Neural progenitor cell (in vitro differentiated cells): ENCODE measurements around the gene SPINK6. TPM values are rescaled to one million over a fixed set of nuclear protein-coding genes. Genes with fewer than 3 reads are reported as not detected.

Experiments
- DNase-seq: peaks from one replicate; pipeline ENCODE4 v3.0.0-alpha.2; 2016; ENCODE audit warnings: low spot score
- H2AFZ ChIP-seq: fragments of 200-600 bp; sonication (generic); replicated peaks from 2 replicates; pipeline ENCODE4 v1.6.1; 2016; ENCODE audit warnings: antibody characterized with exemption
- H3F3A ChIP-seq: fragments of 200-600 bp; sonication (generic); 2 replicates; pipeline ENCODE4 v1.6.1; 2016; ENCODE audit warnings: antibody characterized with exemption, low read depth
- H3K27ac ChIP-seq: fragments of 200-600 bp; sonication (generic); 2 replicates; pipeline ENCODE4 v1.5.1; 2016; ENCODE audit warnings: mild to moderate bottlenecking
- H3K27me3 ChIP-seq: fragments of 200-600 bp; sonication (generic); 2 replicates; pipeline ENCODE4 v1.6.1; 2016; ENCODE audit warnings: mild to moderate bottlenecking, moderate library complexity
- H3K36me3 ChIP-seq: fragments of 200-600 bp; sonication (generic); 2 replicates; pipeline ENCODE4 v1.5.1; 2016
- H3K4me1 ChIP-seq: fragments of 200-600 bp; sonication (generic); 2 replicates; pipeline ENCODE4 v1.6.1; 2016; ENCODE audit warnings: mixed run types
- H3K4me2 ChIP-seq: fragments of 200-600 bp; sonication (generic); 2 replicates; pipeline ENCODE4 v1.6.1; 2016
- H3K4me3 ChIP-seq: fragments of 200-600 bp; sonication (generic); 2 replicates; pipeline ENCODE4 v1.5.1; 2016
- H3K79me2 ChIP-seq: fragments of 200-600 bp; sonication (generic); 2 replicates; pipeline ENCODE4 v1.6.1; 2016; ENCODE audit warnings: low read depth
- H3K9ac ChIP-seq: fragments of 200-600 bp; sonication (generic); 2 replicates; pipeline ENCODE4 v1.6.1; 2016
- H3K9me3 ChIP-seq: fragments of 200-600 bp; sonication (generic); 2 replicates; pipeline ENCODE4 v1.5.1; 2016; ENCODE audit warnings: low read depth
- H4K20me1 ChIP-seq: fragments of 200-600 bp; sonication (generic); 2 replicates; pipeline ENCODE4 v1.6.1; 2016; ENCODE audit warnings: low read depth
- H3K27ac Mint-ChIP-seq: 3 replicates; pipeline ENCODE4 v1.8.0; 2021; ENCODE audit warnings: mixed read lengths
- H3K27me3 Mint-ChIP-seq: 2 replicates; pipeline ENCODE4 v1.8.0; 2022; ENCODE audit warnings: low read depth, mild to moderate bottlenecking, inconsistent platforms, moderate library complexity, mixed read lengths; ENCODE audit not compliant: insufficient read depth
- H3K36me3 Mint-ChIP-seq: 3 replicates; pipeline ENCODE4 v1.8.0; 2021; ENCODE audit warnings: mixed read lengths
- H3K4me1 Mint-ChIP-seq: 3 replicates; pipeline ENCODE4 v1.8.0; 2021; ENCODE audit warnings: mixed read lengths
- H3K4me3 Mint-ChIP-seq: 3 replicates; pipeline ENCODE4 v1.8.0; 2021; ENCODE audit warnings: mild to moderate bottlenecking, moderate library complexity, mixed read lengths
- H3K9me3 Mint-ChIP-seq: 3 replicates; pipeline ENCODE4 v1.8.0; 2020; ENCODE audit warnings: mixed read lengths
- CTCF ChIP-seq: fragments of 200-600 bp; sonication (generic); IDR thresholded peaks from 2 replicates; pipeline ENCODE4 v1.5.1; 2017; ENCODE audit warnings: antibody characterized with exemption, mild to moderate bottlenecking
- EZH2 ChIP-seq: fragments of 200-600 bp; sonication (generic); IDR thresholded peaks from 2 replicates; pipeline ENCODE4 v1.6.1; 2017; ENCODE audit warnings: antibody characterized with exemption, mild to moderate bottlenecking, moderate library complexity
- EZH2phosphoT487 ChIP-seq: fragments of 200-600 bp; sonication (generic); IDR thresholded peaks from 2 replicates; pipeline ENCODE4 v1.6.1; 2017; ENCODE audit warnings: antibody characterized with exemption
- total RNA-seq: library from RNA; depleted of rRNA; stranded (reverse); fragments of >200 nt; gene quantifications from 2 replicates; pipeline ENCODE4 v1.2.3, GENCODE V29; 2015; ENCODE audit warnings: low replicate concordance

SPINK6 gene
- total RNA-seq, 1 donor from 2014 or later = not detected

DNA sequence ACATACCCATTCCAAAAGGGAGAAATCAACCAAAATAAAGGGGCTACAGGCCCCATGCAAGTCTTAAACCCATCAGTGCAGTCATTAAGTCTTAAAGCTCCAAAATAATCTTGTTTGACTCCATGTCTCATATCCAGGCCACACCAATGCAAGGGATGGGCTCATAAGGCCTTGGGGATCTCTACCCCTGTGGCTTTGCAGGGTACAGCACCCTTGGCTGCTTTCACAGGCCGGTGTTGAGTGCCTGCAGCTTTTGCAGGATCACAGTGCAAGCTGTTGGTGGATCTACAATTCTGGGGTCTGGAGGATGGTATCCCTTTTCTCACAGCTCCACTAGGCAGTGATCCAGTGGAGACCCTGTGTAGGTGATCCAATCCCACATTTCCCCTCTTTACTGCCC, 39.5 kb upstream of the SPINK6 start:
- Mint-ChIP-seq H3K27ac (no peak overlapping the region), H3K4me1 (no peaks in the 10 kb centered on the region), H3K27me3 (peaks cover 4% of the 10 kb centered on the region), H3K4me3 (no peak overlapping the region), H3K36me3 (no peaks in the 10 kb centered on the region), H3K9me3 (peaks cover 6% of the 10 kb centered on the region)
- no peak for TF ChIP-seq EZH2
- no peak for TF ChIP-seq CTCF
- TF ChIP-seq EZH2phosphoT487 = no peak
- Histone ChIP-seq H3K27ac (no peak overlapping the region), H3K4me1 (no peaks in the 10 kb centered on the region), H3K4me2 (no peak overlapping the region), H2AFZ (no peak overlapping the region), H3F3A (no peaks in the 10 kb centered on the region), H3K36me3 (no peaks in the 10 kb centered on the region), H3K79me2 (no peaks in the 10 kb centered on the region), H3K4me3 (no peak overlapping the region), H3K27me3 (no peaks in the 10 kb centered on the region), H4K20me1 (no peaks in the 10 kb centered on the region), H3K9me3 (no peaks in the 10 kb centered on the region), H3K9ac (no peak overlapping the region)
- no peak for DNase-seq

DNA sequence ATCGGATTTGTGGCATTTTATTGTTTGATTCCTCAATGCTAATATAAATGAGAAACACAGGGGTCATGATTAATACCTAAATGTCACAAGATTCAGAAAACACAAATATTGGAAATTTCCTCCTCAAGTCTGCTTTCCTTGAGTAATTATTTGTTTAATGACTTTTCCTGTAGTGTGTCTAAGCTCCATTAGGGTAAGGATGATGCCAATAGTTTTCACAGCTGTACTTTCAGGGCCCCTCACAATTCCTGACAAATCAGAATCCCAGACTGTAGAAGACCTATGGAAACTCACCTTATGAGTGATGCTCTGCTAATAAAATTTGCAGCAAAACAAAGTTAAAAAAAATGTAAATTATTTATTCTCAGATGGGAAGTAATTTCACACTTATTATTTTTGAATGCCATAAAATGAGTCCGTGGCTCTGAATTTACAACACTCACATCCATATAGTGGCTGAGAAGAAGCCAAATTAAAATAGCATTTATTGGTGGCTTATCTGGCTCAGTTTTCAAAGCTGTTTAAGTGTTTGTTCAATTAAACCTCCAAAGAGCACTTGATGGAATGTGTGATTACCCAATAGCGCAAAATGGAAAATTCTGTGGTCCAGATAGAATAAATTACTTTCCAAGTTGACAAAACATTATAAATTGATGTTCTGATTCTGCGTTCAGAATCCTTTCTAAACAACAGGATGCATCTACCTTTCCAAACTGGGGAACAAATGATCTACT, 36.1 kb upstream of the SPINK6 start:
- Histone ChIP-seq H3K27me3 (no peaks in the 10 kb centered on the region), H3K4me1 (no peaks in the 10 kb centered on the region), H4K20me1 (no peaks in the 10 kb centered on the region), H3K4me3 (no peak overlapping the region), H3K9me3 (no peaks in the 10 kb centered on the region), H2AFZ (no peak overlapping the region), H3K9ac (no peak overlapping the region), H3K36me3 (no peaks in the 10 kb centered on the region), H3F3A (no peaks in the 10 kb centered on the region), H3K27ac (no peak overlapping the region), H3K79me2 (no peaks in the 10 kb centered on the region), H3K4me2 (no peak overlapping the region)
- H3K4me1 Mint-ChIP-seq = no peaks in the 10 kb centered on the region
- no peak overlapping the region for H3K4me3 Mint-ChIP-seq
- no peaks in the 10 kb centered on the region for H3K36me3 Mint-ChIP-seq
- peaks cover 9% of the 10 kb centered on the region for H3K27me3 Mint-ChIP-seq
- peaks cover 6% of the 10 kb centered on the region for H3K9me3 Mint-ChIP-seq
- DNase-seq = no peak
- TF ChIP-seq CTCF = no peak
- TF ChIP-seq EZH2phosphoT487 = no peak
- TF ChIP-seq EZH2 = no peak
- H3K27ac Mint-ChIP-seq = no peak overlapping the region

GRCh38 chr5:148168246-148168645, 34.6 kb upstream of the SPINK6 start, which contains the start of gene SPINK14:
Gene SPINK14, plus strand, starts transcription at chr5:148168546. Its CDS starts 1,187 bp downstream, at chr5:148169733.
- Histone ChIP-seq H3K4me3 (no peak within 1 kb of the TSS), H3K27ac (no peak within 1 kb of the TSS), H3K4me2 (no peak within 1 kb of the TSS), H3K4me1 (no peaks in the 10 kb centered on the region), H3K79me2 (no peaks in the 10 kb centered on the region), H4K20me1 (no peaks in the 10 kb centered on the region), H2AFZ (no peak within 1 kb of the TSS), H3K36me3 (no peaks in the 10 kb centered on the region), H3K27me3 (no peaks in the 10 kb centered on the region), H3K9ac (no peak within 1 kb of the TSS), H3F3A (no peaks in the 10 kb centered on the region), H3K9me3 (no peaks in the 10 kb centered on the region)
- H3K27ac Mint-ChIP-seq = no peak within 1 kb of the TSS
- DNase-seq = no peak
- H3K27me3 Mint-ChIP-seq = peaks cover 9% of the 10 kb centered on the region
- no peaks in the 10 kb centered on the region for H3K4me1 Mint-ChIP-seq
- H3K36me3 Mint-ChIP-seq = no peaks in the 10 kb centered on the region
- TF ChIP-seq EZH2phosphoT487 = no peak
- no peak for TF ChIP-seq CTCF
- no peak for TF ChIP-seq EZH2
- no peak within 1 kb of the TSS for H3K4me3 Mint-ChIP-seq
- no peaks in the 10 kb centered on the region for H3K9me3 Mint-ChIP-seq
